Measurements from ENCODE around the gene ZNF385B.
"Not testable (repeated sequence)": the region's sequence is repeated elsewhere in the genome, so short reads cannot be mapped to it uniquely, and the experiment has no call there.

The ZNF385B gene

GRCh38 chr2:179802051-179802882, 59.1 kb downstream of the ZNF385B start:
- no peak for DNase-seq (ENCODE audit: low spot score)

- DNase-seq (ENCODE audit: low spot score), result no peak
Observed at GRCh38 chr2:179800776-179801175, 60.6 kb downstream of the ZNF385B start.

DNA sequence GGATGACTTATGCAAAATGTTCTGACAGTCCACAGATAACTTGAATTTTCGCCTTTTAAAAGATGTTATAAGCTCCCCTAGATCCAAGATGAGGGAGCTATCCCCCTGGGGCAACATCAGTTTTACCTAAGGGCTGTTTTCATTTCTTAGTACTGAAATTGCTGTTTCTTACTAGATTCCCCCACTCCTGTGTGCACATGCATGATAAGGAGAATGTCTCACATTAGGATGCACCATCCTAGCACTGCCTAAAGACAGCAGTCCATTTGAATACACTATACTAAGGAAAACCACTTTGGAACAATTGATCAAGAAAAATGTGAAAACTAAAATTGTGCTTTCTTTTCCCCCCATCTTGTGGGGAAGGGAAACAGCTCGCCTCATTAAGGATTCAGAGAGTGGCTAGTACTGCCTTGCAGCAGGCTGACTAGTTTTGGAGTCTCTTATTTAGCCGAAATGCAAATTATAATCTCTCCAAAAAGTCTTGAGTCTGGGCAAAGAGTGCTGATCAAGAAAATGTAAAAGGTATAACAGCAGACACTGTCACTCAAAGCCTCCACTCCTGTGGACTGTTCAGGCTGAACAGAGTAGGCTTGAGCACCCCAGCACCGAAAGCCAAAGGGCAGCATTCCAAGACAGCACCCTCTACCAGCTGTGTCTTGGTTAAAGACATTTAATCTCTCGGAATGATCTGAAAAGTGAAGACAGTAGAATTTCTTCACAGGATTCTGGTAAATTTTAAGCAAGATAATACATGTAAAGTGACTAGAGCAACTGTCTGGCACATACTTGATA, 65.0 kb downstream of the ZNF385B start:
- no peak for DNase-seq (ENCODE audit: low spot score)

DNA sequence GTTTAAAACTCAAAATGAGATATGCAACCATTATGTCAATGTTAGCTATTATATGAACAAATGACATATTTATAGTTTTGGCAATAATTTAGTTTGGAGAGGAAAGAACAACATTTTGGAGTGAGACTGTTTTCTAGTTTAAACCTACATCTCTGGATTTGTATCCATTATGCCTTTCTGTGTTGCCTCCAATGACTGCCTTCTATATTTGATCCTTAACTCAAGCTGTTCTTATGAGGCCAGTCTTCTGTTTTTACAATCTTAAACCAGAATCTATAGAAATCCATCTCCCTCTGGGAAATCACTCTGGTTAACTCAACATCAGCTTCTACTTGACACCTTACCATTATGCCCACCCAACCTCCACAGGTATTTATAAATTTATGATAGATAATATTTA, 67.5 kb downstream of the ZNF385B start:
- no peak for DNase-seq (ENCODE audit: low spot score)

DNA sequence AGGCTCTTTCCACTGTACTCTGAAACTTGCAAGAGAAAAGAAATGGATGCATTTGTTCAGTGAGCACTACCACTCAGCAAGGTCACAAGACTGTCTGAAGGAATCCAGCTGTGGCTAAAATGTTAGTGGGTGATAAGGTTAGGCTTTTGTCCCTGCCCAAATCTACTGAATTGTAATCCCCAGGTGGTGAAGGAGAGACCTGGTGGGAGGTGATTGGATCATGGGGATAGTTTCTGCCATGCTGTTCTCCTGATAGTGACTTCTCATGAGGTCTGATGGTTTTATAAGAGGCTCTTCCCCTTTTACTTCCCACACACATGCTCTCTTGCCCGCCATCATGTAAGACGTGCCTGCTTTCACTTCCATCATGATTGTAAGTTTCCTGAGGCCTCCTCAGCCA, 68.2 kb downstream of the ZNF385B start:
- no peak for DNase-seq (ENCODE audit: low spot score)

GRCh38 chr2:179790235-179791217, 70.9 kb downstream of the ZNF385B start:
- DNase-seq (ENCODE audit: low spot score), result no peak

DNA sequence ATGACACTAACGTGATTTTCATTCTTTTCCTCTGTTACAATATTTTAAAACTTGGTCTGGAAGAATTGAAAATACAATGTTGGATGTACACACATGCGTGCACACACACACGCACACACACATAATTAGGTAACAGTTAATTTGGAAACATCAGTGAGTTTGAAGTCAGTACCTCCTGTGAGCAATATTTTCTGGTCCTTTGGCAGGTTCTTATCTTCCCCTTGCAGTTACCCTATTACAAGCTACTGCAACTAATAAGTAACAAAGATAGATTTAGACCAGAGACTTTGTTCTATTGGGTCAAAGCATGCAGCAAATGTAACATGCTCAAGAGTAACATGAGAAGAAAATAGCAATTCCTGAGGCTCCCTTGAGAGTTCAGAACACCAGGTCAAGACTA, 73.3 kb downstream of the ZNF385B start:
- DNase-seq (ENCODE audit: low spot score), result no peak

GRCh38 chr2:179787601-179788000, 73.8 kb downstream of the ZNF385B start:
- no peak for DNase-seq (ENCODE audit: low spot score)

GRCh38 chr2:179785902-179786301, 75.5 kb downstream of the ZNF385B start:
- no peak for DNase-seq (ENCODE audit: low spot score)

DNA sequence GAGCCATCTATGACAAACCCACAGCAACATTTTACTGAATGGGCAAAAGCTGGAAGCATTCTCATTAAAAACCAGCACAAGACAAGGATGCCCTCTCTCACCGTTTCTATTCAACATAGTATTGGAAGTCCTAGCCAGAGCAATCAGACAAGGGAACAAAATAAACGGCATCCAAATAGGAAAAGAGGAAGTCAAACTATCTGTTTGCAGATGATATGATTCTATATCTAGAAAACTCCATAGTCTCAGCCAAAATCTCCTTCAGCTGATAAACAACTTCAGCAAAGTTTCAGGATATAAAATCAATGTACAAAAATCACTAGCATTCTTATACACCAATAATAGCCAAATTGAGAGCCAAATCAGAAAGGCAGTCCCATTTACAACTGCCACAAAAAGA, 79.1 kb downstream of the ZNF385B start:
- DNase-seq (ENCODE audit: low spot score), result not testable (repeated sequence)

- no peak for DNase-seq (ENCODE audit: low spot score)
Observed at GRCh38 chr2:179773986-179774385, 87.4 kb downstream of the ZNF385B start.

DNA sequence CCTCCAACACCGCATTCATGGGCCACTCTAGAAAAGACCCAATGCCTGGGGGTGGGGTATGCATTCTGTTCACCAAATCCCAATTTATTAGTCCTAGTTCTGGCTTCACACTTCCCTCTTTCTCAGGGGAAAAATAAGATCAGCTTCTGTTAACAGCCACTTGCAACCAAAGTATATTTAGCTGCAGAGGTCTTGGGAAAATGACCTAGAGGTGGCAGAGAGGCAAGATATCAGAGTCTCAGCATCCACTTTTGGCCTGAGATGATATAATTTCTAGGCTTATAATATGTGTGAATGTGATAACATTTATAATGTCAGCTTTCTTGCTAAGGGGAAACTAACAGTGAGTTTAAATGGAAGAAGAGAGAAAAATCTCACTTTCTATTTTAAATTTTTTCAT, 89.1 kb downstream of the ZNF385B start:
- no peak for DNase-seq (ENCODE audit: low spot score)

- no peak for DNase-seq (ENCODE audit: low spot score)
Observed at GRCh38 chr2:179771791-179772190, 89.6 kb downstream of the ZNF385B start.

DNA sequence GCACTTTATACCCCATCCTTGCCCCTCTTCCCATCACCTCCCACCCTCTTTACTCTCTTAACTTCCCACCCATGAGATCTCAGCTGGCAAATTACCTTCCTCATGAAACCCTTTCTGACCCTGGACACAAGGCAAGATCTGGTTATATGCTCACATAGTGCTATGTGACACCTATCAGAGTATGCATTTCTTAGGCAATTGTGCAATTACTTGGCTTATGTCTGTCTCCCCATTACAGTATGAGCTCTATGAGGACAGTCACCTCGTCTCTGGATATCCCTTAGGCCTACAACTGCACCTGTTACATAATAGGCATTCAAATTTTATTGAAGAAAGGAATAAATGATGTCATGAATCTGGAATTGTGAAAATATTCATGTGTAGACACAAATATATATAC, 91.4 kb downstream of the ZNF385B start:
- no peak for DNase-seq (ENCODE audit: low spot score)

- DNase-seq (ENCODE audit: low spot score), result no peak
Observed at GRCh38 chr2:179769323-179769722, 92.1 kb downstream of the ZNF385B start.

DNA sequence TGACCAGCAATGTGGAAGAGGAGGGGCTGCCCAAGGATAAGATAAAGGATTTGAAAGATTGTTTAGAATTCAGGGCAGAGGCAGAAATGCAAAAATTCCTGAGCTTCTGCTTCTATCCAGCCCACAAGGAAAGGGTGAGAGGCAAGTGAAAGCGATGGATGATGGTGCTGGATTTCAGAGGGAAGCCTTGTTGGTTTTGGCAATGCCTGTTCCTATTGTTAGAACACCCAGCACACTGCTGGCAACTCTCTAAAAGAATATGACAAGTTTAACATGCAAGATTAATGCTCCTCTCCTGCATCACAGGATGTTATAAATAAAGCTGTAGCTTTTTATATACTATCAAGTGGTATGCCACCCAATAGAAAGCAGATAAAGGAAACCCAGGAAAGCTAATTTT, 92.6 kb downstream of the ZNF385B start:
- no peak for DNase-seq (ENCODE audit: low spot score)

GRCh38 chr2:179765666-179766065, 95.7 kb downstream of the ZNF385B start:
- no peak for DNase-seq (ENCODE audit: low spot score)

GRCh38 chr2:179764710-179765109, 96.7 kb downstream of the ZNF385B start:
- no peak for DNase-seq (ENCODE audit: low spot score)

DNA sequence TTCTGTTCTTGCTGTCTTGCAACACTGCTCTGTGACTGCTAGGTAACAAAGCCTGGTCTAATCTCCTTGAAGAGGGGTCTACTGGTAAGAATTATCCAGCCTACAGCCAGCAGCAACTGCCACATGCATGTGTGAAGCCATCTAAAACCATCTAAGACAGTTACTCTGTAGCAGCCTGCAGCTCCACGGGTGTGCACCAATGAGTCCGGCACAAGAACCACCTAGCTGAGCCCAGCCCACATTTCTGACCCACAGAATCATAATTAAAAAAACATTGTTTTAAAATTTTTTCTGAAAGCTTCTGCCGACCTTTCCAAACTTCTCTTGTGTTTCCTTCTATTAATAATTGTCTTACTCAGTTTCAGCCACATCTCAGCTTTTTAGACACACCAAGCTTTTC, 102.8 kb downstream of the ZNF385B start:
- no peak for DNase-seq (ENCODE audit: low spot score)

DNA sequence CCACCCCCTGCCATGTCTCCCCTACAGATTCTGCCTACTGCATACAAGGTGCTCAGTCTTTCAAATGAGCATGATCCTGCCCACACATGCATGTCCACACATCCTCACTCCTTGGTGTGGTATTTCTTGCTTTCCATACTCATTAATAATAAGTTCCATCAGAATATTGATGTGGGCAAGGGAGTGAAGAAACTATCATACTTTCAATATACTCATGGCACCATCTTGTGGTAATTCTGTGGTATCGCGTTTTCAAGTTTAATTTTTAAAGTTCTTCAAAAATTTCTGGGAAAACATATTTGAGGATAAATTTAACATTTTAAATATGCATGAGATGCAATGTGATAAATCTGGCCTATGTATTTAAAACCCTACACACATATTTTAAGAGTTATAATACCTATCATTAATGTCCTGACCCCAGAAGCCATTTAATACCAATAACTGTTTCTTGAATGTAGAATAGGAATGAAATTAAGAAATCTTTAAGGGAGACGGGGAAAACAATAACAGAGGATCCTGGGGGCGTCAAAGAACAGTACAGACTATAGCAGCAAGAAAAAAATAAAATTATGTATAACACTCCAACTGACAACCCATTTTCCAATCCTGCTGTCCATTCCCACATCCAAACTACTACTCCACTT, 110.1 kb downstream of the ZNF385B start:
- DNase-seq (ENCODE audit: low spot score), result peak; percentile 14

GRCh38 chr2:179749210-179749609, 112.2 kb downstream of the ZNF385B start:
- DNase-seq (ENCODE audit: low spot score), result no peak

DNA sequence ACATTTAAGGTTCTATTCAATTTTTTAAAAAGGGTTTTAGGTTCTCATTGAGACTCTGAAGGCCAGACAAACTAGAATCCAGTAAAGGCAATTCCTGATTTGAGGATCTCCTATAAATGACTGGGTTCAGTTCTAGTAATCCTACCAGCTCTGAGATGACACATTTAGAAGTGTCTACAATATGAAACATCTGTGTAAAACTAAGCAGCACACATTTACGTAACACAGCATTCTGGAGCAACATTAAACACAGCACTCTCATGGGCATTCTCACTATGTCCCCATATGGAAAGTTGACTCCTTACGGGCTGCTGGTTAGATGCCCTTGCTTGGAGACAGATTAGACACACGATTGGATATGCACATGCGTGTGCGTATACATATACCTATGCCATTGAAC, 114.4 kb downstream of the ZNF385B start:
- no peak for DNase-seq (ENCODE audit: low spot score)

Measured in germinal center (tissue), 1 donor.